NCI-H2196 (cell line): ENCODE results near the gene AMOTL2.
A peak's percentile ranks its signal among the peaks of the same experiment; 100 is the strongest.

Source experiments
- DNase-seq: peaks from one replicate; lab custom pipeline; 2025; ENCODE audit not compliant: unreplicated experiment; lab: John Stamatoyannopoulos, UW

AMOTL2 gene

GRCh38 chr3:134318166-134318565 lies 56.1 kb downstream of the AMOTL2 start:
- DNase-seq = no peak

GRCh38 chr3:134317106-134317947 lies 56.9 kb downstream of the AMOTL2 start:
- no peak for DNase-seq

GRCh38 chr3:134315286-134316106 lies 58.8 kb downstream of the AMOTL2 start:
- no peak for DNase-seq

- DNase-seq = no peak
Observed at GRCh38 chr3:134314588-134315285, 59.5 kb downstream of the AMOTL2 start.

DNA sequence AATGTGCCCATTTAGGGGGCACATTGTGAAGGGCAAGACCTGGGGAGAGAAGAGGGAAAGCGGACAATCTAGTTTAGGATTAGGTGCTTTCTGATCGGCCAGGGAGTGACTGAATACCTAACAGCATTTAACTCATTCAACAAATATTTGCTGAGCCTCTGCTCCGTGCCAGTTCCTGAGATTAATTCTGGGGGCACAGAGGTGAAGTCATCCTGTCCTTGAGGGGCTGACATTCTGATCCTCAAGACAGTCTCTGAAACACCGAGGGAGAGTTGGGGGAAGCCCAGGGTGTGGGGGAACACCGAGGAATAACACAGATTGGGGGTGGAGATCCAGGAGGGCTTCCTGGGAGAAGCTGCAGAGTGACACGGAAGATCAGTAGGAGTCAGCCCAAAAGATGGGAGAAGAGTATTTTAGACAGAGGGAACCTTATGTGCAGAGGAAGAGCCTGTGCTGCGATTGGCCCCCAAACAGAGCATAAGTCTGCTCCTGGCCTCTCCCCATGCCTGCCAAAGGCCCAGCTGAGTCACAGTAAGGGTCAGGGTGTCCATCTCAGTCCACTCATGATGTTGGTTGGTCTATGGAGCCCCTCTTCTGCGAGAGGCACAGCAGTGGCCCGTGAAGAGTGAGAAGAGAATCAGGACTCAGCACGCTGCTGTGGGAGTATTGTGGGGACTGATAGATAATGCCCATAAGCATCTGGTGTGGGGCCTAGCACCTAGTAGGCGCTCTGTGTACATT lies 60.2 kb downstream of the AMOTL2 start:
- DNase-seq = no peak

GRCh38 chr3:134312873-134313846 lies 61.1 kb downstream of the AMOTL2 start:
- no peak for DNase-seq

DNA sequence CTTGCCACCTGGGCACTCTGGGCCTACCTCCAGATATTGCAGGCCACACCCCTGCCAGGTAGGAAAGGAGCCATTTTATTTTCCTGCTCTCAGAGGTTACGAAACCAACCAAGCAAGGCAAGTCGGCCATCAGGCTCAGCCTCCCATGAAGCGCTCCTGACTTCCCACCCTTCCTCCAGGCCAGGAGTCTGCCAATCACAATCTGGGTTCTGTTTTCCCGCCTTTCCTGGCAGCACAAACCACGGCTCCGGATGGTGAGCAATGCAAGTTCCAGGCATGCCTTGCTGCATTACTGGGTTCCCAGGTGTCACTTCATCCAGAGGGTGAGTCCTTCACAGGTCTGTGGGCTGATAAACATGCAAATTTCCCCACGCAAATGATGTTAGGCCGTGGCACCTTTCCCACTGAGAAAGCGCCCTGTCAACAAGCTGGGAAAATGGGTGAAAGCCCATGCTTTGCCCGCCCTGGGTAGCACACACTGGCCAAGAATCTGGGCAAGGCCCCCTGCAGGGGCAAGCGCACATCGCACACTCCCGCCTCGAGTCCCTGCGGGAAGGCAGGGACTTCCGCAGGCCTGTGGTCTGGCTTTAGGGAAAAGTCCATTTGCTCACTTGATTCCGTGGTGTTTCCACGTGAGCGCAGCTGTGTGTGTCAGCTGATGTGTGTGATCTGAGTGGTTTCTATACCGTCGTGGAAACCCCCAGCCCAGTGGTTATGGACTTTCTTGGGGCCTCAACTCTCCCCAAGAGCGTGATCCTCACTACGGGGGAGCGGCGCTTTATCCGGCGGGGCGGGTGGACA lies 62.0 kb downstream of the AMOTL2 start:
- no peak for DNase-seq

DNA sequence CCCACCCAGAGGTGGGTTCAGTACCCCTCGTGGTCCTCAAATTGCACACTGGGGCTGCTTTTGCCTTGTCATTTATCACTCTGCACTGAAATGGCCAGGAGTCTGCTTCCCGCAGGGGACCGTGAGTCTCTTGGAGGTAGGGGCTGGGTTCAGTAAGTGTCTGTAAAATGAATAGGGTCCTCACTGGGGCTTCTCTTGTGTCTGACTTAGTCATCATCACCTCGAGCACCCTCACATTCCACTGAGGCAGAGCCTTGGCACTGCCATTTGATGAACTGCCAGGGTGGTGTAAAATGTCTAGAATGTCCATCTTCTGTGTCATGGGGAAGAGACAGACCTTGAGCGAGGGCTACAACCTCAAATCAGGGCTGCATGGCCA lies 62.6 kb downstream of the AMOTL2 start:
- no peak for DNase-seq

DNA sequence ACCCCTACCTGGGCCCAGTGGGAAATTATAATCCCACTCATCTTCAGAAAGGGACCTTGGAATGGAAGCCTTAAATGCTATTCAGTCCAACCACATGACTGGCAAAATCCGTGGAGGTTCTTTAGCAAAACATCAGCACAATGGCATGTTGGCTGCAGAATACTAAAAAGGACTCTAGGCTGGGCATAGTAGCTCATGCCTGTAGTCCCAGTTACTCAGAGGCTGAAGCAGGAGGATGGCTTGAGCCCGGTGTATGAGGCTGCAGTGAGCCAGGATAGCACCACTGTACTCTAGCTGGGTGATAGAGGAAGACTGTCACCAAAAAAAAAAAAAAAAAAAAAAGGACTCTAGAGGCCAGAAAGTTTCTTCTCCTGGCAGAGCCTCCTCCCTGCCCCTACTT lies 63.0 kb downstream of the AMOTL2 start:
- DNase-seq = no peak

GRCh38 chr3:134309987-134310700 lies 64.1 kb downstream of the AMOTL2 start:
- peak; percentile 25 for DNase-seq

GRCh38 chr3:134308350-134308891 lies 65.8 kb downstream of the AMOTL2 start:
- peak; percentile 88 for DNase-seq

- no peak for DNase-seq
Observed at GRCh38 chr3:134307425-134307824, 66.8 kb downstream of the AMOTL2 start.

DNA sequence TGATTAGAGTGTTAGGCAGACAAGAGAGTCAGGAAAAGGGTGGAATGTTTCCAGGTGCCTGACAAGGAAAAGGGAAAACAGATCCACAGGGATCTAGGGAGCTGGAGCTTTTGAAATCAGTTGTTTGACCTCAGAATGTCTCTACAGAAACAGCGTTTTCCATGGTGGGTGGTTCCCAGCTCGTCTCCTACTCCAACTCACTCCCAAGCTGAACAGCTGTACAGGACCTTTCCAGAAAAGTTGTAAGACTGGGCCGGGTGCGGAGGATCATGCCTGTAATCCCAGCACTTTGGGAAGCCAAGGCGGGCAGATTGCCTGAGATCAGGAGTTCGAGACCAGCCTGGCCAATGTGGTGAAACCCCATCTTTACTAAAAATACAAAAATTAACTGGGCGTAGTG lies 67.9 kb downstream of the AMOTL2 start:
- no peak for DNase-seq
